OCI-LY3 (cell line): Measurements from ENCODE around the gene GMNC.

Experiments
- H2AFZ ChIP-seq: fragments of 200-600, 300-600 bp; shearing (Covaris generic); 2 replicates; pipeline ENCODE4 v1.6.0; 2014; ENCODE audit warnings: antibody characterized with exemption, low read depth, low read length
- H3K27ac ChIP-seq: fragments of 200-600, 300-600 bp; sonication (generic); 2 replicates; pipeline ENCODE4 v1.5.1; 2014; ENCODE audit warnings: mild to moderate bottlenecking, low read length, moderate library complexity, mixed read lengths
- H3K27me3 ChIP-seq: fragments of 200-600, 300-600 bp; sonication (generic); 2 replicates; pipeline ENCODE4 v1.6.1; 2014; ENCODE audit warnings: low read depth, low read length, mixed read lengths
- H3K36me3 ChIP-seq: fragments of 200-600, 300-600 bp; sonication (generic); replicated peaks from 2 replicates; pipeline ENCODE3; 2014; ENCODE audit warnings: low read depth, low read length, mixed read lengths
- H3K4me1 ChIP-seq: fragments of 300-600, 200-600 bp; sonication (generic); 2 replicates; pipeline ENCODE4 v1.6.1; 2014; ENCODE audit warnings: low read length, mixed read lengths
- H3K4me2 ChIP-seq: fragments of 200-600, 300-600 bp; sonication (generic); 2 replicates; pipeline ENCODE4 v1.6.1; 2014; ENCODE audit warnings: low read length, mixed read lengths
- H3K4me3 ChIP-seq: fragments of 300-600, 200-600 bp; sonication (generic); 2 replicates; pipeline ENCODE4 v1.5.1; 2014; ENCODE audit warnings: antibody characterized with exemption, mild to moderate bottlenecking, low read length, moderate library complexity
- H3K79me2 ChIP-seq: fragments of 300-600, 200-600 bp; shearing (Covaris generic); 2 replicates; pipeline ENCODE4 v1.6.1; 2014; ENCODE audit warnings: mild to moderate bottlenecking, low read length, mixed read lengths
- H3K9ac ChIP-seq: fragments of 300-600, 200-600 bp; shearing (Covaris generic); 2 replicates; pipeline ENCODE4 v1.6.0; 2014; ENCODE audit warnings: mild to moderate bottlenecking, low read length, moderate library complexity
- H3K9me3 ChIP-seq: fragments of 200-600, 300-600 bp; shearing (Covaris generic); 2 replicates; pipeline ENCODE4 v1.6.1; 2014; ENCODE audit warnings: low read length, mixed read lengths; ENCODE audit not compliant: insufficient read depth
- H4K20me1 ChIP-seq: fragments of 200-600, 300-600 bp; sonication (generic); 2 replicates; pipeline ENCODE4 v1.6.1; 2016; ENCODE audit warnings: low read length, mixed read lengths; ENCODE audit not compliant: insufficient read depth
- EZH2phosphoT487 ChIP-seq: fragments of 200-600 bp; shearing (Covaris generic); IDR thresholded peaks from 2 replicates; pipeline ENCODE4 v1.6.1; 2018; ENCODE audit warnings: antibody characterized with exemption, mixed run types, low read depth
- TF ChIP-seq, protein P1 (sequence below): fragments of 200-600, 300-600 bp; sonication (generic); IDR thresholded peaks from 2 replicates; pipeline ENCODE4 v1.5.1; 2014; ENCODE audit warnings: antibody characterized with exemption, low read length, low read depth

The GMNC gene

GRCh38 chr3:190840146-190840545, 22.3 kb downstream of the GMNC start:
- Histone ChIP-seq H3K4me2 (no peak overlapping the region), H3K4me3 (no peak overlapping the region), H3K4me1 (no peaks in the 10 kb centered on the region), H3K9ac (no peak overlapping the region), H3K27ac (no peak overlapping the region), H3K79me2 (no peaks in the 10 kb centered on the region), H3K36me3 (no peaks in the 10 kb centered on the region), H2AFZ (no peak overlapping the region), H3K27me3 (no peaks in the 10 kb centered on the region), H3K9me3 (no peaks in the 10 kb centered on the region), H4K20me1 (no peaks in the 10 kb centered on the region)
- no peak for TF ChIP-seq EZH2phosphoT487

DNA sequence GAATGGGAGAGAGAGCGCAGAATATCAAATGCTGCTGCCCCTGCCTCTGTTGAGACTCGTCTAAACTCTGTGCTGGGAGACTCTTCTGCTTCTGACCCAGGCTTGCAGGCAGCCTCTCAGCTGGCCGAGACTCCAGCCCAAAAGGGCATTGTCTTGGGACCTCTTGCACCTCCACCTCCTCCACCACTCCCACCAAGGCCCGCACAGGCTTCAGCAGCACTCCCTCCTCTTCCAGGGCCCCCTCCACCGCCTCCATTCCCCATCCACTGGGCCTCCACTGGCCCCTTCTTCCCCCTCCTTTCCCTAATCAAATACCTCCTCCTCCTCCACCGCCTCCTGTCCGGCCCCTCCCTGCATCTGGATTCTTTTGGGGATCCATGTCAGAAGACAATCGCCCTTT, 31.3 kb downstream of the GMNC start:
- no peak overlapping the region for H3K27ac ChIP-seq
- H4K20me1 ChIP-seq: no peaks in the 10 kb centered on the region
- no peaks in the 10 kb centered on the region for H3K36me3 ChIP-seq
- H3K9ac ChIP-seq: no peak overlapping the region
- H3K4me3 ChIP-seq: no peak overlapping the region
- TF ChIP-seq, protein P1, sequence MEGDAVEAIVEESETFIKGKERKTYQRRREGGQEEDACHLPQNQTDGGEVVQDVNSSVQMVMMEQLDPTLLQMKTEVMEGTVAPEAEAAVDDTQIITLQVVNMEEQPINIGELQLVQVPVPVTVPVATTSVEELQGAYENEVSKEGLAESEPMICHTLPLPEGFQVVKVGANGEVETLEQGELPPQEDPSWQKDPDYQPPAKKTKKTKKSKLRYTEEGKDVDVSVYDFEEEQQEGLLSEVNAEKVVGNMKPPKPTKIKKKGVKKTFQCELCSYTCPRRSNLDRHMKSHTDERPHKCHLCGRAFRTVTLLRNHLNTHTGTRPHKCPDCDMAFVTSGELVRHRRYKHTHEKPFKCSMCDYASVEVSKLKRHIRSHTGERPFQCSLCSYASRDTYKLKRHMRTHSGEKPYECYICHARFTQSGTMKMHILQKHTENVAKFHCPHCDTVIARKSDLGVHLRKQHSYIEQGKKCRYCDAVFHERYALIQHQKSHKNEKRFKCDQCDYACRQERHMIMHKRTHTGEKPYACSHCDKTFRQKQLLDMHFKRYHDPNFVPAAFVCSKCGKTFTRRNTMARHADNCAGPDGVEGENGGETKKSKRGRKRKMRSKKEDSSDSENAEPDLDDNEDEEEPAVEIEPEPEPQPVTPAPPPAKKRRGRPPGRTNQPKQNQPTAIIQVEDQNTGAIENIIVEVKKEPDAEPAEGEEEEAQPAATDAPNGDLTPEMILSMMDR: no peak
- TF ChIP-seq EZH2phosphoT487: no peak
- no peaks in the 10 kb centered on the region for H3K79me2 ChIP-seq
- H3K27me3 ChIP-seq: no peaks in the 10 kb centered on the region
- H3K9me3 ChIP-seq: no peaks in the 10 kb centered on the region
- peaks cover 5% of the 10 kb centered on the region; the same call in 1 of the 2 replicates for H3K4me1 ChIP-seq
- no peak overlapping the region for H3K4me2 ChIP-seq
- no peak overlapping the region for H2AFZ ChIP-seq

DNA sequence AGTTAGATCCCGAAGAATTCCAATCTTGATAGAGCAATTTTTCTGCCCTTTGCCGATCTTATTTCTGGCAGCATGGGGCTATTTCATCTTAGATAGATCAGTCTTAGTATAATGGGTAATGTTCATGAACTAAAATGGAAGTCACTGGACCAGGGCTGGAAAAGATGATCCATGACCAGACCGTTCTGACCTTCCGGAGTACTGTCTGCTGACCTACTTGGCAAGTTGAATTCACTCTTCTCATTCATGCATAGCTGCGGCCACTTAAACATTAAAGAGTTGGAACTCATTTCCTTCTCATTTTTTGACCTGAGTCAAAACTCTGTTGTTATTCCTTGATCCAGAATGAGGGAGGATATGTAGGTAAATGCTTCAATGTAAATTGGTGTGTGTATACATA, 32.5 kb downstream of the GMNC start:
- TF ChIP-seq EZH2phosphoT487: no peak
- TF ChIP-seq, protein P1: no peak
- Histone ChIP-seq H3K36me3 (no peaks in the 10 kb centered on the region), H3K4me2 (no peak overlapping the region), H3K27me3 (no peaks in the 10 kb centered on the region), H4K20me1 (no peaks in the 10 kb centered on the region), H3K79me2 (no peaks in the 10 kb centered on the region), H2AFZ (no peak overlapping the region), H3K27ac (no peak overlapping the region), H3K4me1 (peaks cover 7% of the 10 kb centered on the region; the same call in 1 of the 2 replicates), H3K4me3 (no peak overlapping the region), H3K9ac (no peak overlapping the region), H3K9me3 (no peaks in the 10 kb centered on the region)

GRCh38 chr3:190826018-190826417, 36.5 kb downstream of the GMNC start:
- no peak overlapping the region for H3K4me2 ChIP-seq
- H4K20me1 ChIP-seq: no peaks in the 10 kb centered on the region
- H3K9ac ChIP-seq: no peak overlapping the region
- H3K4me3 ChIP-seq: no peak overlapping the region
- peaks cover 7% of the 10 kb centered on the region; the same call in 1 of the 2 replicates for H3K4me1 ChIP-seq
- H3K36me3 ChIP-seq: no peaks in the 10 kb centered on the region
- H2AFZ ChIP-seq: no peak overlapping the region
- H3K79me2 ChIP-seq: no peaks in the 10 kb centered on the region
- no peaks in the 10 kb centered on the region for H3K27me3 ChIP-seq
- no peak overlapping the region for H3K27ac ChIP-seq
- TF ChIP-seq, protein P1: no peak
- TF ChIP-seq EZH2phosphoT487: no peak
- no peaks in the 10 kb centered on the region for H3K9me3 ChIP-seq
